Astrocyte of the cerebellum (primary cell): Measurements from ENCODE around the gene FHIP2A.

Source experiments
- DNase-seq: peaks from one replicate; pipeline ENCODE4 v3.0.0-alpha.2; 2011; ENCODE audit warnings: low read depth
- H3K4me3 ChIP-seq: 2 replicates; pipeline ENCODE4 v1.5.1; 2011; ENCODE audit warnings: mild to moderate bottlenecking, low read depth, low read length, moderate library complexity
- CTCF ChIP-seq: IDR thresholded peaks from 2 replicates; pipeline ENCODE4 v1.5.1; 2012; ENCODE audit warnings: low read length, low read depth, moderate library complexity, mild to moderate bottlenecking; ENCODE audit errors: missing control alignments
- in situ Hi-C: cut with HindIII; loops from 2 replicates; pipeline ENCODE4 v1.10.0; 2017; ENCODE audit warnings: low sequenced_read_pairs

FHIP2A gene

GRCh38 chr10:114800361-114800760, 21.2 kb upstream of the FHIP2A start:
- in situ Hi-C loops: no loop called here
- no peak overlapping the region for H3K4me3 ChIP-seq
- no peak for TF ChIP-seq CTCF
- no peak for DNase-seq

- in situ Hi-C loops: no loop called here
- no peak overlapping the region for H3K4me3 ChIP-seq
- DNase-seq: no peak
- no peak for TF ChIP-seq CTCF
These were observed 20.2 kb upstream of the FHIP2A start for GRCh38 chr10:114801411-114801813.

DNA sequence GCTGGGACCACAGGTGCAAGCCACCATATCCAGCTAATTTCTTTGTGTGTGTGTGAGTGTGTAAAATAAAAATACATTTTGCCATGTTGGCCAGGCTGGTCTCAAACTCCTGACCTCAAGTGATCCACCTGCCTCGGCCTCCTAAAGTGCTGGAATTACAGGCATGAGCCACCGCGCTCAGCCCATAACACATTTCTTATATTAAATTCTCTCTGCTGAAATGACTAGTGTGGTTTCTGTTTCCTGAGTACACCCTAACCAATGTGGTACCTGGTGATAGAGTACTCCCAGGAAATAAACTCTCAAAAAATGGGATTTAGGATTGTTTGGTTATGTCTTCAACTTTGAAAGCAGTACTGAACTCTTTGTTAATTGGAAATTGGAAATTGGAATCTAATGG, 19.4 kb upstream of the FHIP2A start:
- no peak for DNase-seq
- H3K4me3 ChIP-seq: no peak overlapping the region
- in situ Hi-C loops: no loop called here
- TF ChIP-seq CTCF: no peak

DNA sequence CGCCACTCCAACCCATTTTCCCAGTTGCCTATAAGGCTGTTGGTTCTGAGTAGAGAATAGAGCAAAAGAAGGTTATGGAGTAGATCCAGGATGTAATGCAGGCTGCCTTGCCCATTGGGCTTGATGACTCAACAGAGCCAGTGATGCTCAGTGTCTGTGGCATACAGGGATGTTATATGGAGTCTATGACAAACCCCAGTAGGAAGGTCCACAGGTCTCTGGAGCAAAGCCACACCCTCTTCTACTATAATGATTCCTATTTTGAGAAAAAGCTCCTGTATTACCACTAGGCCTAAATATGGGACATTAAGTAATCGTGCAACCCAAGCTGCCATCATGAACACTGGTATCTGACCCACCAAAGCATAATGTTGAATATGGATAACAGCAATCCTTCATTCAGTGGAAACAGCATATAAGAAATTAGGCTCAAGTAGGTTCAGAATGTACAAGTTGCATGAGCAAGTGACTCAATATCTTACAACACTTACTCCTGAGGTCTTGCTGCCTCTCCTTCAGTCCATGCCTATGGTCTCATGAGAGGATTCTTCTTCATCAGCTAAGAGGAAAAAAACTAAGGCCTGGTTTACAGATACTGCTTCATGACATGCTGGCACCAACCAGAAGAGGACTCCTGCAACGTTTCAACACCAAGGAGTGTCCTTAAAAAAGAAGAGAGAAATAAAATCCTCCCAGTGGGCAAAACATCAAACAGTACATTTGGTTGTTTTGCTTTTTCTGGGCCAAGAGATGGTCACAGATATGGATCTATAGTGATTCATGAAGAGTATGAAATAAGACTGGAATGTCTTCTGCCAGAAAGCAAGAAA, 14.8 kb upstream of the FHIP2A start:
- TF ChIP-seq CTCF: no peak
- in situ Hi-C loops: no loop called here
- no peak overlapping the region for H3K4me3 ChIP-seq
- no peak for DNase-seq

- in situ Hi-C loops: no loop called here
- no peak for DNase-seq
- H3K4me3 ChIP-seq: no peak overlapping the region
- no peak for TF ChIP-seq CTCF
These were observed 12.6 kb upstream of the FHIP2A start for GRCh38 chr10:114808982-114809381.

DNA sequence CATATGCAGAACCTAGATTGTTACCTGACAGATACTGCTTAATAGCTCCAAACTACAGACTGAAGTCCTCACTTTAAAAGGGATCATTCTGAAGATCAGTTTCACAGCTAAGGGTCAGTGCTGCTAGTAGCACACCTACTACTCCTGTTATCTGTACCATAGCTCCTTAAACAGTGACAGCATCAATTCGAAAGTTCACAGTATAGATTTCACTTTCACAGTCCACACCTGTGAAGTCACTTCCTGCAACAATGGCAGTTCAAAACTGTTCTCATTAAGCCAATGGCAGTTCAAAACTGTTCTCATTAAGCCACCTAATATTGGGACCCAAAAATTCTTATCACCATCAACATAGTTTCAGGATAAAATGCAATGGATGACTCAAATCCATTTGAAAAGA, 10.7 kb upstream of the FHIP2A start:
- in situ Hi-C loops: no loop called here
- DNase-seq: no peak
- TF ChIP-seq CTCF: no peak
- H3K4me3 ChIP-seq: no peak overlapping the region
